GM21825 (cell line): ENCODE results near the gene ATP7B.

Experiments used
- ATAC-seq: cut with Tn5 transposase; IDR thresholded peaks from one replicate; pipeline ENCODE4 v1.9.1; 2021; ENCODE audit warnings: mild to moderate bottlenecking, moderate library complexity; ENCODE audit not compliant: unreplicated experiment

ATP7B gene

DNA sequence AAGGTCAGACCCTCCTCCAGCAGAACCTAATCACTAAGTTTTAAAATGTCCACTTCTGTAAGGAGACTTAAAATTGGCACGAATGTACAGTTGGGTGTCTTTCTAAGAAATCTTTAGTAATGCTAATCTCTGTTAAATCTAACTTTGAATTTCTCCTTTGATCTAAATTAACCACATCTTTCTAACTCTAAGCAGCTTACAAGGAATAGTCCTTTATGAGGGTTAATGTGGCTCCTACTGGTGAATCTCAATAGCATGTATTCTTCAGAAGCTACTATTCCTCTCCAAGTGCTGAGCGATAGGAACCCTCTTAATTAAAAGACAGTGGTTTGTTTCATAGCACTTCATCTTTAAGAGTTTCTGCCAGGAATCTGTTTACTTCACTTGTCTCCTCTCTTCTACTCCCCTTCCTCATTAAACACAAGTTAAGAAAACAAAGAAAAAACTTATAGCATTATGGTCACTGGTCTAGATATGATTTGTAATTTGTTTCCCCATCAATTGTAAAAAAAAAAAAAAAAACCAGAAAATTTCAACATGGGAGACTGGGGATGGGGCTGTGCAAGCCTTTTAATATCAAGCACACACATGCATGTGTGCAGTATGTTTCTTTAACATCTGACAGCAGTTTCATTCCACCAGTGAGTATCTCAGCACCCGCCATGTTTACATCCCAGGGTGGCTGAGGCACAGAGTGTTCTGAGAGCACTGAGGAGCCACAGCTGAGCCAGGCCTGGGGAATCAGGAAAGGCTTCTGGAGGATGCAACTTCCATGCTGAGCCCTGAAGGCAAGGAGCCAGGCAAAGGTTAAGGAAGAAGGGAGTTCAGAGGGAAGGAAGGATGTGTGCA is 57.7 kb downstream of the ATP7B start:
- ATAC-seq = no peak

DNA sequence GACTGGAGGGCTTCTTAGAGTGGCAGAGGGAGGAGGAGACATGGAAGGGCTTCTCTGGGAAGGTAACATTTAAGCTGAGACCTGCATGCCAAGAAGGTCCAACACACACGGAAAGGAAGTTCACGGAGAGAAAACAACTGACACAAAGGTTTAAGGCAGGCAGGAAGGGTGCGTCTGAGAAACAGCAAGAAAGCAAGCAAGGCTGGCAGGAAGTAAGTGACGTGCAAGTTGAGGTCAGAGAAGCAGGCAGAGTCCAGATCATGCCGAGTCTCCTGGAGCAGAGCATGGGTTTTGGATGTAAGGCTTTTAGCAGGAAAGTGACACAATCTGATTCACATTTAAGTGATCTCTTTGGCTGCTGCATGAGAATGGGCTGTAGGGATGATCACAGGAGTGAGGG is 60.5 kb downstream of the ATP7B start:
- ATAC-seq = no peak

DNA sequence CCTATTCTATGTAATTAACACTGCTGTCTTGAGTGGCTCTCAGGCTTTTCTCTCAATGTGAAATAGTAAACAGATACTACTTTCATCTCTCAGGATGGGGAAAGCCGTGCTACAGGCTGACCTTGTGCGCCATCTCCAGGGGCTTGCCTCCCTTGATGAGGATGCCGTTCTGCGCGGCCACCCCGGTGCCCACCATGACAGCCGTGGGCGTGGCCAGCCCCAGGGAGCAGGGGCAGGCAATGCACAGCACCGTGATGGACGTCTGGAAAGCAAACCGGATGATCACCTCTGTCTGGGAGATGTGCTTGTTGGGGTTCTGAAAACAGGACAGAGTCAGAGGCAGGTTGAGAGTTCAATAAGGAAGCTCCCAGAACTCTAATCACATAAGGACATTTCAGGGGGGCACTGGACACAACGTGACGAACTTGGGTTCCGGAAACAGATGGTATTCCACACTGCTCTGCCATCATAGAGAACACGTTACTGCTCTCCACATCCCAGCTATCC is 65.0 kb downstream of the ATP7B start:
- ATAC-seq = no peak

DNA sequence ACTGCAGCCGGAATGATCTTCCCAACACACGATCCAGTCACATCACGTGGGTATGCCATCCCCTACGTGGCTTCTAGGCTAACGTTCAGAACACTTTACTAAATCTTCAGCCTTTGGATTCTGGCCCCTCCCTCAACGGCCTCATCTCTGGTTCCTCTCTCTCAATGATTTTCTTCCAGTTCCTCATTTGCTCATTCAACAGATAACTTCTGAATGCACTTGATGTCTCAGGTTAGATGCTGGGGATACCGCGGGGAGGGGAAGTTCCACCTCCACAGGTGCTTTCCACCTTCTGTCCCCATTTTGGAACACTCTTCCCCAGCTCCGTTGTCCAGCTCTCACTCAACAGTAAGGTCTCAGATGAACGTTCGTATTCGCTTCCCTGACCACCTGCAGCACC is 66.1 kb downstream of the ATP7B start:
- no peak for ATAC-seq

DNA sequence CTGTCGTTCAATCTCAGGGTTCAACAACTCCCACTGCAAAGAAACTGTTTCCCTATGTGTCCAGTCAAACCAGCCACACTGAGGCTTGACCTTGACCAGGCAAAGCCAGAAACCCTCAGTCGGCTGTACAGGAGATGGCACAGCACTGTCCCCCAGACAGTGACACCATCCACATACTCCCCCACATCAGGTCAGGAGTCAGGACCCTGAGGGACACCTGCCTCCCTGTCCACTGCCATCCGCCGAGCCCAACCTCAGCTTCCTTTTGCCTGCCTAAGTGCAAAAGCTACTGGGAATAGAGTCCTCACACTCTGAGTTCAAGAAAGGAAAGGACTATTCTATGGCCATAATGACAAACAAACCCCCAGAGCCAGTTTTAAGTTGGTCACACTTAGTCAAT is 66.8 kb downstream of the ATP7B start:
- no peak for ATAC-seq

DNA sequence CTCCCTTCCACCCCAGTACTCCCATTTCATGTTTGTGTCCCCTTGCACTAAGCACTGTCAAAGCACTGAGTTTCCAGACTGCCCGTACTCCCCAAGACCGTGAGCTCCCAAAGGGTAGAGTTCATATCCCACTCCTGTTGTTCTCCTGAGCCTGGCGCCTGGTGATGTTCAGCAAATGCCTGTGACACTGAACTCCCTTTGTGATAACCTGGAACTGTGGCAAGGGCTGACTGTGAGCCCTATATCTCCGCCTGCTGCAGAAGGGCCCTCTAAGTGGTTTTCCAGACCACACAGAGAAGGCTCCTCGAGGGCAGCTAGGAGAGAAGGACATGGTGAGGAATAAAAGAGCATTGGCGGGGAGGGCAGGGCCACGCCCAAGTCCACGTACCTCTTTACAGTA is 67.5 kb downstream of the ATP7B start:
- no peak for ATAC-seq

DNA sequence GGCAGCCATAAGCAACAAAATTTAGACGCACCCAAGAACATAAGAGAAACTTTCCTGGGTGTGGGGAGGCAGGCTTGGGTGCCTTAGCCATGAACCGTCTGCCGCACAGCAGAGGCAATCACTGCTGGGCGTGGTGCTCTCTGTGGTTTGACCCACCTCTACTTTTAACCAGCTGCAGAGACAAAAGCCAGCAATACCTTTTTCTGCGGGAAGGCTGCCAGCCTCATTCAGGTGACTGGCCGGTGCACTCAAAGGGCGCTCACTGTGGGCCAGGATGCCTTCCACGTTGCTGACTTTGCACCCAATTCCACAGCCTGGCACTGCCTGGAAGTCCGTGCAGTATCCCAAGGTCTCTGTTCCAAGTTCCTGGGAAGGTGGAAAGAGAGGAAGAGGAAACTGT is 69.1 kb downstream of the ATP7B start:
- no peak for ATAC-seq

DNA sequence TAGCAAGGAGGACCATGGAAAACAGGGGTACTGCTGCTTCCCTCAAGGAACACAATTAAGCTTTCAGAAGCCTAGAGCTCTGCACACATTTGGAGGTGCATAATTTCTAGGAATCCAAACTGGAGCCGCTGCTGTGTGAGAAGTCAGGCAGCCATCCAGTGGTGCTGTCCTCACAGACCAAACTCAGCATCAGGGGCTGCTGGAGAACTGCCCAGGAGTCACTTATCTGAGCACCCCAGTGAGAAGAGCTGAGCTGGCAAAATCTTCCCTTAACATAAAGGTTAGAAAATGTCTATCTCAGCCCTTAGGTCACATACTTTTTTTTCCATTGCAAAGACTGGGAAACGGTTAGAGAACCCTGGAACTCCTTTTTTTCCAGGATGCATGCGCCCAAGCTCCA is 72.8 kb downstream of the ATP7B start:
- no peak for ATAC-seq

DNA sequence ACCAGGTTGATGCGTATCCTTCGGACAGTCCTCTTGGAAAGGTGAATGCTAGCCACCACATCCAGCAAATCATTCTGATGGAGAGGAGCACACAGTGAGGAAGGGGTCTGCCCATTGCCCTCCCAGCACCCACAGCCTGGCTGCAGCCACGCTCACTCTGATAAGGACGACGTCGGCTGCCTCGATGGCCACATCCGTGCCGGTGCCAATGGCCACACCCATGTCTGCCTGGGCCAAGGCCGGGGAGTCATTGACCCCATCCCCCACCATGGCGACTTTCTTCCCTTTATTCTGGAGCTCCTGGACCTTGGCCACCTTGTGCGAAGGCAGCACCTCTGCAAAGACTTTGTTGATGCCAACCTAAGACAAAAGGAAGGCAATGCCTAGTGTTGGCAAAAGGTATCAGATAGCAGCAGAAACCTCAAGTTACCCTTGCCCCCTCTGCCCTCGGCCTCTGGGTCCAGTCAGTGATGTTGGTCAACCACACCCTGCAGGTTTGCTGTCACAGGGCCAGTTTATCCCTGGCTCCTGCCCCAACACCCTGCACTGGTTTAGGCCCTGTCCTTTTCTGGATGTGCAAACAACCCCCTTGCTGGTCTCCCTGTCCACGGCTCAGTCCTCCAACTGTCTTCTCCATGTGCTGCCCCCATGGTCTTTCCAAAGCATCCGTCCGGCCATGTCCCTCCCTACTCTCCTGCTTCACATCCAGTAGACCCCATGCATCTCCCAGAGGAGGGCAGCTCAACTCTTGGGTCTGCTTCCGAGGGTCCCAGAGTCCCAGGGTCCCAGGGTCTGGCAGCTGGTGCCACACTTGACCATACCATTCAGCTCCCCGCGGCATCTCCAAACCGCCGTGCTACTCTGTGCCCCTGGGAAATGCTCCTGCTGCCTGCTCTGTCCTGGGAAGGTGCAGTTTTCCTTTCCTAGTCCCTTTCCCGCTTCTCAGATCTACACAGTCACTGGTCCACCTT is 73.6 kb downstream of the ATP7B start:
- no peak for ATAC-seq

DNA sequence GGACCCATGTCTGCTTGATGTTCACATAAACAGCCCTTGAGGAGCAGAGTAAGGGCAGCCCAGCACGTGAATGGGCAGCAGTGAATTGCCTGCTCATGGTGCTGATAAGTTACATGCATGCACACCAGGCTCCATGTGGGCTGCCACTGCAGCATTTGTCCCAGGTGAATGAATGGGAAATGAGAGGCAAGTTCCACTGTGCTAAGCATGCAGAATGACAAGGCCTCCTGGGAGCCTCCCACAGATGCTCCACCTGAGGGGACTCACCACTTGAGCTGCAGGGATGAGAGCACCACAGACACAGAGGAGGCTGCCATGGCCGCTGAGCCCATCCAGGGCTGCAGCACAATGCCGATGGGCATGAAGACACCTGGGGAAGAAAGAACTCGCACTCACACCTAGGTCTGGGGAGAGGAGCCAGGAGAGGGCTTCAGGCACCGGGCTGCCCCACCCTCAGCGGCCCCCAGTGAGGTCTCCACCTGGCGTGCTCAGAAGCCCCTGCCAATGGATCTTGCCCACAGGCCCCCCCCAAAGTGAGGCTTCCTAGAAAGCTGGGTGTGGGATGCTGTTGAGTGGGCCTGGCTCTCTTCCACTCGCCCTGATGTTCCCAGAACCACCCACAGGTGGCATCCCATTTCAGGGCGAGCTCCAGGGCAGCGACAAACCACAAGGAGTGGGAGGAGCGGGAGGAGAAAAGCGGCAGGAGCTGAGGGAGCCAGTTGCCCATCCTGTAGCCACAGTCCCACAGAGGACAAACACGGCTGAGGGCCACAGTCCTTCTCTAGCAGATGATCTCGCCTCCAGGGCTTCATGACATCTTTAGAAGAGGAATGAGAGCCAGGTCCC is 75.7 kb downstream of the ATP7B start:
- no peak for ATAC-seq

DNA sequence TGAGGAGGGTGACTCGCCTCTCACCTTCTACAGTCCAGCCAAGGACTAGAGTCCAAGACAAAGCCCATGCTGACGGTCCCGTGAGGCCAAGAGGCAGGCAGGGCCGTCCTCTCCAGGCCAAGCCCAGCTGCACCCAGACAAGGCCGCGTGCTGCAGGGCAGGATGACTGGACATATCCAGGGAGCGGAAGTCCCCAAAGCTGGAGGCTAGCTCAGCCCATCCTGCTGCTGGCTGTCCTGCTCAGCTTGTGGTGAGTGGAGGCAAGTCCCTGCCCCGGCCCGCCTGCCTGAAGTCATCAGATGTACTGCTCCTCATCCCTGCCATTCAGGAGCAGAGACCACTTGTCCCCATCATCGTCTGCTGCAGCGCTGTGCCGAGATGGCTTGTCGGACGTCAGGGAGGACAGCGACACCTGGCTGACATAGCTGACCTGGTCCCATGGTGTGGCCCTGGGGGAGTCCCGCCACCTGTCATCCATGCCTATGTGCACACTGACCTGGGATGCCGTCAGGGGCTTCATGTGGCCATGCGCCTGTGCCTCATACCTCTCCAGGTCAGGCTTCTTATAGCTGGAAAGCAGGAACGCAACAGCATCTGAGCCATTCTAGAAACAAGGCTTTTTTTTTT is 76.7 kb downstream of the ATP7B start:
- no peak for ATAC-seq

DNA sequence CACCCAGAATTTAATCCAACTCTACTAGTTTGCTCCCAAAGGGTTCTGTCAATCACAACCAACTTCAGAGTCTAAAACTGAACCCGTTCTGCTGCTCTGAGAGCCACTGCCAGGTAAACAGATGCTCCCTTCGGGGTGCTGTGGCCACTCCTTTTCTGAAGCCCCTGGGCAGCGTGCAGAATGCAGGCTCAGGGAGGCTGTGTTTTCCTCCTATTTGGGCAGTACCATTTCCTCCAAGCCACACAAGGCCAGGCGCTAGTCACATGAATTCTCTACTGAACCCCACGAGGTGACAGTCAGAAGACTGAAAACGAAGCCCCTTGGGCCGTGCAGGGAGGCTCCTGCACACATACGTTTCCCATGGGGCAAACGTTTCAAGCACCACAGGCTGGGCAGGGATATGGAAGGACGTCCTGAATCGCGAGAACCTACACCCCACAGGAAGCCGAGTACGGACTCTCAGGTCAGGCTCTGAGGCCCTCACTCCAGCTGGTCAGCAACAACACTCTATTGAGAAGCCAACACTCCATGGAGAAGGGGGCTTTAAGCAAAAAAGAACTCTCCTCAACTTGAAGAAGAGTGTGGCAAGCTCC is 77.7 kb downstream of the ATP7B start:
- ATAC-seq = no peak

DNA sequence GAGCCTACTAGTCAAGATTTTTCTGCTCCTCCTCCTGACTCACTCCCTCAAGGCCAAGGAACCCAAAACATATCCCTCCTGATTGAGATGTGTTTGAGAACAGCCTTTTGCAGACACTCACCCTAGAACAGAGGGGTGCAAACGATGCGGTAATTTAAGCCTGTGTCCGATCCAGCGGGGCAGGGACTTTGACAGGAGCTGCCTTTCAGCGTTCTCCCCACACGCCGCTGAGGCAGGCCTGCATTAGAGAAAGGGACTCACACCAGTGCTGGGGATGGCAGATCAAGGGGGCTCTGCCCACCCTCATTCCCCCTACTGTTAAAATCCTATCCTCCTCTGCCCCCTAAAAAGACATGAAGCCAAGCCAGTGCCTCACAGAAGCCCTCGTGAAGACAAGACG is 79.0 kb downstream of the ATP7B start:
- ATAC-seq = no peak

DNA sequence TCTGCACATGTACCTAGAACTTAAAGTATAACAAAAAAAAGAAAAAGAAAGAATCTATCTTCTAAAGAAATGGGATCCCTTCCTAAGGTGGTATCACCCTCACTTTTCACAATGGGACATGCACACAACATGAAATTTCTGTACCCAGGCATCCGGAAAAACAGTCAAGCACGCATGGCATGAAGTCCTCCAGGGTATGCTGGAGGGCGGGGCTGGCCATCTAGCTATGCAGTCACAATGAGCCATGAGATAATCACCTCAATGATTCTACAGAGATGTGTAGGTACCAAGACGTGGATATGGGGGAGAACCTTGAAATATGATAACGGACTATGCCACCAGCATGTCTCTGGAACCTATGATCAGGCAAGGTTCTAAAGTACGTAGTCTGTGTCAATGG is 79.6 kb downstream of the ATP7B start:
- no peak for ATAC-seq

DNA sequence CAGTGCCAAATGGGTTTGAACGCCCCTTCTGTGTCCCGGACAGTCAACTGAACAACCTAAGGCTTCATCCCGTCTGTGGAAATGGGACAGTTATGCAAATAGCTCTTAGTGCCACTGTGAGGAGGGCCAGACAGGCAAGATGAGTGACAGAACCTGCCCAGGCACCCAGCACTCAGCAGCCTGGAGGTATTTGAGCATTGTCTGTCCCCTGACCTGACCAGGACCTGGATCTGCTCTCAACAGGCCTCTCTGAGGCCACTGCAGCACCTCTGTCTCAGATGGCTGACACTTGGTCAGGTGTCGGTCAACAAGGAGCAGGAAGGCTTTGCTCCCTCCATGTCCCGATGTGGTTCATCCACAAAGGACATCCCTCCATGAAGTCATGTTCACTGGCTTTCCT is 81.6 kb downstream of the ATP7B start:
- ATAC-seq = no peak

DNA sequence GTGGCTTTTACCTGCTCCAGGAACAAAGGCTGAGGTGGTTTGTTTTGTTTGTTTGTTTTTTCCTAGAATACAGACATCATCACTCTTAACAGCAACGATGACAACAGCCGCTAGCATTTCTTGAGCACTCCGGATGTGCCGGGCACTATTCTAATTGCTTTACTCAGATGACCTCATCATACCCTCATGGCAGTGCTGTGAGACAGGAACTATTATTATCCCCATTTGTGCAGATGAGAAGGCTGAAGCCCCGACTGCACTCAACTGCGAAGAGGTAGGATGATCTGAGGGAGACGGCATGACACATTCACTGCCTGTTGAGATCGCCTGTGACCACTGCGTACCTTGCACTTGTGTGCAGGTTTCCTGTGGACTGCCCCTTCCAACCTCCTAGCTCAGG is 83.0 kb downstream of the ATP7B start:
- ATAC-seq = no peak

DNA sequence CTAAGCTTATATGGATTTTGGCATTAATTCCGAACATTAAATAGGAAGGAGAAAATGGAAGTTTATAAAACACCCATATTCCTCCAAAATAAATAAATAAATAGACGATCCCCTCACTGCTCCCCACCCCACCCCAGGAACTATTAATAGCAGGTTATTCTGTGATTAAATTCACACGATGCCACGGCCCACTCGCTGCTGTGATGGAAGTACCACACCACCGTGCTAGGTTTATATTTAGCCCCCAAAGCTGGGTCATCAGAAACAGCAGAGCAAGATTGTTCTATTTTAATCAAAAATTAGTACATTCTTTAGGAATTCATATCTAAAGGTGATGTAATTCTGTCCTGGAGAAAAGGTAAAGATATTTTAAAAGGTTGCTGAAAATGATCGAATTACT is 84.1 kb downstream of the ATP7B start:
- ATAC-seq = no peak

DNA sequence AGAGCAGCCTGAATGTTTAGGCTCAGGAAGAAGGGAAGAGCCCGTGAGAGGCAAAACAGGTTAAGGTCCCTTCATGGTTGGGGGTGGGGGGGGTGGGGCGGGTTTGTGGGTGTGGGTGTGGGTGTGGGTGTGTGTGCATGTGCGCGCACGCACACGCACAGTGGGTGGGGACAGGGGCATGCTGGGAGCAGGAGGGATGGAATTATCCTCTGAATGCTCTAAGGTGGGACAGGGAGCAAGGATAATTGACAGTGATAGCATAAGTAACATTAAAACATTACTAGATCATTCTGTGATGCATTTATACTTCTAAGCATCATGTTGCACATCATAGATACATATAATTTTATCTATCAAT is 84.7 kb downstream of the ATP7B start:
- no peak for ATAC-seq

DNA sequence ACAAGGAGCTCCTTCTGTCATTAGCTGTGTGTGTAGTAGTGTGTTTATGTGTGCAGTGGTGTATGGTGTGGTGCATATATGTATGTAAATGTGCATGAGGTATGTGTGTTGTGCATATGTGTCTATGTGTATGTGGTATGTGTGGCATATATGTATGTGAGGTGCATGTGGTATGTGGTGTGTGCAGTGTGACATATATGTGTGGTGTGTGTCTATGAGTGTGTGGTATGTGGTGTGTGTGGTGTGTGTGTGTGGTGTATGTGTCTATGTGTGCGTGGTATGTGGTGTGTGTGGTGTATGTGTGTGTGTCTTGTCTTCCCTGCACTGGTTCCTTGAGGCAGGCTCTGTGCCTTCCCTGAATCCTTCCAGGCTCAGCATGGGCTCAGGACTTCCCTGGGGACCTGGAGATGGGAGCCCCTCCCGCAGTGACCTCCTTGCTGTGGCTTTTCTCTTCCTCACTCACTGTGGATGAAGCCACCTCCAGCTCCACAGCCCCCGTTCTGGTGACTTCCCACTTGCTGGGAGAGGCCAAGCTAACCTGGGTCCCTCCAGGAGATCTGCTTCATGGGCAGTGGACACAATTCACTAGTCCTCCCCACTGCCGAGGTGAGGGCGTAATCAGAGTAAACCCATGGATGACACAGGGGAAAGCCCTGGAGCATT is 85.3 kb downstream of the ATP7B start:
- ATAC-seq = no peak
